Tibial nerve (tissue), 3 donors: ENCODE data around the gene RWDD3.

Source experiments
- CTCF ChIP-seq, 5 experiments: fragments of 200-600 bp in 3 of 5; fragments of 450-650 bp in 2 of 5; sonication (generic) in 3 of 5; IDR thresholded peaks; one replicate each; pipeline ENCODE4 v1.5.1; 2016 to 2019; ENCODE audit warnings: antibody characterized with exemption in 5 of 5, mild to moderate bottlenecking in 3 of 5, moderate library complexity in 2 of 5
- POLR2A ChIP-seq, 2 donors: fragments of 450-650 bp; IDR thresholded peaks; one replicate each; pipeline ENCODE4 v1.6.1; 2017; ENCODE audit warnings: antibody characterized with exemption in 2 of 2, mild to moderate bottlenecking in 2 of 2, moderate library complexity in 2 of 2

- TF ChIP-seq POLR2A (IDR thresholded peaks at IDR 0.05) (no peak), CTCF (IDR thresholded peaks at IDR 0.05) (no peak)
Observed at GRCh38 chr1:95201905-95202304, 32.1 kb upstream of the RWDD3 start.
